HG02970 (cell line): Measurements from ENCODE around the gene CEMP1.
"Not testable (repeated sequence)": the region's sequence is repeated elsewhere in the genome, so short reads cannot be mapped to it uniquely, and the experiment has no call there.

Experiments
- ATAC-seq: cut with Tn5 transposase; IDR thresholded peaks from one replicate; pipeline ENCODE4 v1.9.1; 2021; ENCODE audit warnings: mild to moderate bottlenecking, moderate library complexity, moderate number of reproducible peaks; ENCODE audit not compliant: unreplicated experiment, low FRiP score

CEMP1 gene

GRCh38 chr16:2531371-2531695 is at the start of gene CEMP1:
TSS of gene CEMP1 (minus strand) at chr16:2531408. CDS start at chr16:2531073, 335 bp downstream.
- ATAC-seq, result peak; percentile 5

GRCh38 chr16:2580818-2581217 is 49.6 kb upstream of the CEMP1 start:
- ATAC-seq, result not testable (repeated sequence)

- ATAC-seq, result not testable (repeated sequence)
Observed at GRCh38 chr16:2580143-2580542, 48.9 kb upstream of the CEMP1 start.

GRCh38 chr16:2578905-2579304 is 47.7 kb upstream of the CEMP1 start:
- not testable (repeated sequence) for ATAC-seq

GRCh38 chr16:2577044-2577443 is 45.8 kb upstream of the CEMP1 start:
- not testable (repeated sequence) for ATAC-seq

- ATAC-seq, result not testable (repeated sequence)
Observed at GRCh38 chr16:2575839-2576238, 44.6 kb upstream of the CEMP1 start.

GRCh38 chr16:2572704-2573103 is 41.5 kb upstream of the CEMP1 start:
- not testable (repeated sequence) for ATAC-seq

- not testable (repeated sequence) for ATAC-seq
Observed at GRCh38 chr16:2568573-2568972, 37.4 kb upstream of the CEMP1 start.

- ATAC-seq, result not testable (repeated sequence)
Observed at GRCh38 chr16:2567506-2567905, 36.3 kb upstream of the CEMP1 start.

GRCh38 chr16:2560798-2561133 is 29.6 kb upstream of the CEMP1 start:
- peak; percentile 49 for ATAC-seq

- peak; percentile 43 for ATAC-seq
Observed at GRCh38 chr16:2560131-2560797, 29.1 kb upstream of the CEMP1 start.

GRCh38 chr16:2557150-2557549 is 25.9 kb upstream of the CEMP1 start:
- ATAC-seq, result not testable (repeated sequence)

- ATAC-seq, result not testable (repeated sequence)
Observed at GRCh38 chr16:2554709-2555425, 23.7 kb upstream of the CEMP1 start.

- ATAC-seq, result not testable (repeated sequence)
Observed at GRCh38 chr16:2551420-2551889, 20.2 kb upstream of the CEMP1 start.

- not testable (repeated sequence) for ATAC-seq
Observed at GRCh38 chr16:2550283-2550878, 19.2 kb upstream of the CEMP1 start.

- not testable (repeated sequence) for ATAC-seq
Observed at GRCh38 chr16:2543771-2544170, 12.6 kb upstream of the CEMP1 start.

- ATAC-seq, result not testable (repeated sequence)
Observed at GRCh38 chr16:2541409-2541808, 10.2 kb upstream of the CEMP1 start.

GRCh38 chr16:2540912-2541311 is 9.7 kb upstream of the CEMP1 start:
- ATAC-seq, result not testable (repeated sequence)

- not testable (repeated sequence) for ATAC-seq
Observed at GRCh38 chr16:2539845-2540458, 8.7 kb upstream of the CEMP1 start.

GRCh38 chr16:2539192-2539844 is 8.1 kb upstream of the CEMP1 start:
- ATAC-seq, result not testable (repeated sequence)
